HTR-8/SVneo (cell line): ENCODE results near the gene PCDHB1.

ENCODE experiments used
- DNase-seq: peaks from one replicate; pipeline ENCODE4 v3.0.0; 2011; ENCODE audit warnings: low spot score, mixed read lengths; ENCODE audit not compliant: insufficient read length
- FAIRE-seq: peaks from 2 replicates; lab custom pipeline; 2011; peaks lifted over from hg19 to GRCh38; lab: Jason Lieb, UNC

Gene PCDHB1

GRCh38 chr5:141050622-141051520 is at the start of gene PCDHB1:
PCDHB1 (plus strand) TSS chr5:141051374; CDS start chr5:141051471, 97 bp downstream.
- no peak for DNase-seq
- FAIRE-seq, result no peak

- DNase-seq (peak; percentile 33), FAIRE-seq (no peak)
These were observed 49.7 kb upstream of the PCDHB1 start for GRCh38 chr5:141001446-141001843.

DNA sequence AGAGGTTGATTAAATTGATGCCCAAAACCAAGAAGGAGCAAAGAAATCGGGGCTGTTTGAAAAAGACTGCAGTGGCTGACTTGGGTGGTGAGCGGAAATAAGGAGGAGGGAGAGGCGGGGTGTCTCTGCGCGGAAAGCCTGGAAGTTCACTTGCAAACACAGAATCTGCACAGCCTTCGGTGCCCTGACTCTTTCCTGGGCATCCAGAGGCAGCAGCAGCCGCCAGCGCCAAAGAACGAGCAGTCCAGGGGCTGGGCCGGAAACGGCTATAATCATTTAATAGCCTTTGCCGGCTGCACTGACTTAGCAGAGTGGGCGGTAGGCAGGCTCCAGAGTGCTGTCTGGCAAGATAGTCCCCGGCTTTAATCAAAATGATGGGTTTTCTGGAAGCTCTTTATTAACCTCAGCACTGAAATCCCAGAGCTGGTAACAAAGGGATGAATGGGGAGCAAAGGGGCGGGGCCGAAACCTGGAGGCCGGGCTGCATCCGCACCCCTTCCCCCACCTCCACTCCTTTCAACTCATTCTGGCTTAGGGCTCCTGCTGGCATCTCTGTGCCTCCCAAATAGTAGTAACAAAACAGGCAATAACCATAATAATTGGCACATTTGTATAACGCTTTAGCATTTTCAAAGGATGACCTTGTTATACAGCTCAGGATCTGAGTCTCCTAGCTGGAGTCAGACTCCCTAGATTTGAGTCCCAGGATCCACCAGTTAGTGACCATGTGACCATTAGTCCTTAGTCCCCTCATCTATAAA is 49.1 kb upstream of the PCDHB1 start:
- FAIRE-seq (no peak), DNase-seq (peak; percentile 40)

DNA sequence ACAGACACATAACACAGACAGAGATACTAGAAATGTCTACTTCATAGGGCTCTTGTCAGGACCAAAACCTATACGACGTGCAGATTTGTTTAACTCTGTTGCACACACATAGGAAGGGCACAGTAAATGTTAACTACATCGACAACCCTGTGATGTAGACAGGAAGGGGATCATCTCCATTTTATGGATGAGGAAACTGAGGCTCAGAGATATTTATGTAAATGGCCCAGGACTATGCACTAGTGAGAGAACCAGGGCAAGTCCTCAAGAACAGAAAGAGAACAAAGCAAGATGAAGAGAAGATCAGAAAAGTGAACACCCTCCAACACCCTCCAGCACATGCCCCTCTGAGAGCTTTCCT is 48.6 kb upstream of the PCDHB1 start:
- no peak for DNase-seq
- no peak for FAIRE-seq

DNA sequence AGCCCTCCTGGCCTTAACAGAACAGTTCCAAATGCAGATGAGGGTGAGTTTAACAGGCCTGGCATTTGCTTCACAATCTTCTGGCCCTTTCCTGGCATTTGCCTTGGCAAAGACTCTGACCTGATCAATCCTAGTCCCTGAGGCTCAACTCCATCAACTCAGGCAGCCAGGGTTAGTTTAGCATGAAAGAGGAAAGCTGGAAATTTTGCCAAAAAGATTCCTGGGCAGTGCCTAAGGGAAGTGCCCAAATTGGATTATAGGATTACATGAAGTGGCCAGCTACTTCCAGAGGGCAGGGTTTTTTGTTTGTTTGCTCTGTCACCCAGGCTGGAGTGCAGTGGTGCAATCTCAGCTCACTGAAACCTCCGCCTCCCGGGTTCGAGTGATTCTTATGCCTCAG is 48.1 kb upstream of the PCDHB1 start:
- DNase-seq (no peak), FAIRE-seq (no peak)

DNA sequence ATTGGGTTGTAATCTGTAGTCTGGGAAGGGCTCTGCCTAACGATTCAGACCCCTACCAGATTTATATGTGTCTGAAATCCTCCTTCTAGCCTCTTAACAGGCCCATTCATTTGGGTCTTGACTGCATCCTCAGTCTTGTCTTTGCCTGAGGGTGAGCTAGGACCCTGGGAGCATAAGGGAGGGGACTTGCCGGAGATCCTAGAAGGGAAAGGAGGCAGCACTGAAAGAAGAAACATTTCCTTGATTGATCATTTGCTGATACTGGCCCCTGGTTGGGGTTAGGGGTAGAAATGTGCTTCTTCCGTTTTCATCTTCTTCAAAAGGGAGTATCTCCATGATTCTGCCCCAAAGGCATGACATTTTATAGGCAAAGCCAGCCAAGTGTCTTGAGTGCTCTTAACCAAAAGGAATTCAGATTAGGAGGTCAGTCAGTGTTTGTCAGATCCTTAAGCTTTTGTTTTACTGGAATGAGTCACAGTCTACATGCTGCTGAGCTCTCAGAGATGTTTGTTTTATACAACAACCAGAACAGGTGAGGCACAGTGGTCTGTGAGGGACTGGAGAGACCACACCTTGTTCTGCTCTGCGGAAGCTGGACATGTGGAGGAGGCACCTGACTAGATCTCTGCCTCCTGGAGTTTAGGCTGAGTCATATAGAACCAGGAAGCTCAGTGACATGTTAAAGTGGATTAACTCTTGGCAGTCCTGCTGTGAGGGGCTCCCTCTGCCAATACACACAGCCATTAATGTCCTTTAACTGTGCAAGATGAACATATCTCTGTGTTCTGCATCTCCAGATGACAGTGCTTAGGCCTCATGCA is 47.2 kb upstream of the PCDHB1 start:
- FAIRE-seq, result no peak
- DNase-seq, result peak; percentile 37

- DNase-seq (no peak), FAIRE-seq (no peak)
These were observed 43.4 kb upstream of the PCDHB1 start for GRCh38 chr5:141007791-141008190.

GRCh38 chr5:141010047-141010793 is 41.0 kb upstream of the PCDHB1 start:
- DNase-seq (no peak), FAIRE-seq (no peak)

DNA sequence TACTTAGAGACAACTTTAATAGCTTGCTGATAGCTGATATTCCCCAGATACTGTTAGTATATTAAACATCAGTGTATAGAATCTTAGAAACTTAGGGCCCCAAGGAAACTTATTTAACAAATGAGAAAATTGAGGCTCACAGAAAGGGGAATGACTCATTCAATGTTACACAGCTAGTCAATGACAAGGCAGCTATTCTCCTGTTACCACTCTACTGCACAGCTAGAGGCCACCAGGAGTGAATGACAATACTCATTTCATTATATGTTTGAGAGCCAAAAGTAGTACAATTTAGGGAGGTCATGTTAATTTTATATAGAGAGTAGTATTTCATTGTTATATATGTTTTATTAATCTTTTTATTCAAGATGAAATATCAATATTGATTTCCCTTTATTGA is 33.2 kb upstream of the PCDHB1 start:
- DNase-seq, result no peak
- no peak for FAIRE-seq

DNA sequence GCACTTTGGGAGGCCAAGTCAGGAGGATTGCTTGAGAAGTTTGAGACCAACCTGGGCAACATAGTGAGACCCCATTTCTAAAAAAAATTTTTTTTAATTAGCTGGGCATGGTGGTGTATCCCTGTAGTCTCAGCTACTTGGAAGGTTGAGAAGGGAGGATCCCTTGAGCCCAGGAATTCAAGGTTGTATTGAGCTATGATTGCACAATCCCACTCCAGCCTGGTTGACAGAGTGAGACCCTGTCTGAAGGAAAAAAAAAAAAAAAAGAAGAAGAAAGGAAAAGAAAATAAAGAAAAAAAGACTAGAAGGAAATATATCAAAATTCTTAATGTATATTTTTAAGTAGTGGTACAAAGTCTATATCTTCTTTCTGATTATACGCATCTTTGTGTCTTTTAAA is 28.8 kb upstream of the PCDHB1 start:
- DNase-seq (no peak), FAIRE-seq (no peak)

GRCh38 chr5:141031006-141031405 is 20.2 kb upstream of the PCDHB1 start:
- no peak for DNase-seq
- FAIRE-seq, result no peak

- DNase-seq (no peak), FAIRE-seq (no peak)
These were observed 18.5 kb upstream of the PCDHB1 start for GRCh38 chr5:141032626-141033025.

DNA sequence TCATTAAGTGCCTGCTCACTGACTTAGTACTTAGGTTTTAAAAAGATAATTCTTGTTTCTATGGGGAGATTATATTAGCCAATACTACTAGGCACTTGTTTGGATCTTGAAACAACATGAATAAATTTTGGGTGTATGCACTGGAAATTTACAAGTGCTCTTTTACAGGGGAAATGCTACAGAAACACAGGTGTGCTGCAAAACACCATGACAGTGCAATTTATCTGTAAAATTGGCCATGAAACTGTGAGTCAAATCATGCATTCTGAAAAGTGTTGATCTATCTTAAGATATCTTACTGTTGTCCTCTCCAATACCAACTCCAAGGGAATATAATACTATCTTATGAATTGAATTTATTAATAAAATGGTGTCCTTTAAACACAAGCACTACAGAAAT is 12.1 kb upstream of the PCDHB1 start:
- FAIRE-seq, result no peak
- DNase-seq, result no peak

DNA sequence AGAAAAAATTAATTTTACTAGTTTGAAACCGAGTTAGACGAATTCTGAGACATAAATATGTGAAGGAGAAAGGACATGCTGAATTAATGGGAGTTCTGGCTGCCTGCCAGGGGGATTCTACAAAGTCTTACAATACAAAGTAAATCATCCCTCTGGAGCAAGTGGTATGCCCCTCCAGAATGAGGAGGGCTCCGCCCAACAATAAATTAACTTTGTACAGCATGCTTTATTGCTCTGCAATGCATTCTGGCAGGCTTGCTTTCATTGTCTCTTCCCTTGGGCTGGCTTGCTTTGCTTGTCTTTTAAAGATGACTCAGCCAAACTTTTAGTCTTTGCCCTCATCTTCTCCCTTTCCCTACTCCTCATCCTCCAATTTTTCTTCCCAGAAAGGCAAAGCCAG is 11.7 kb upstream of the PCDHB1 start:
- no peak for DNase-seq

DNA sequence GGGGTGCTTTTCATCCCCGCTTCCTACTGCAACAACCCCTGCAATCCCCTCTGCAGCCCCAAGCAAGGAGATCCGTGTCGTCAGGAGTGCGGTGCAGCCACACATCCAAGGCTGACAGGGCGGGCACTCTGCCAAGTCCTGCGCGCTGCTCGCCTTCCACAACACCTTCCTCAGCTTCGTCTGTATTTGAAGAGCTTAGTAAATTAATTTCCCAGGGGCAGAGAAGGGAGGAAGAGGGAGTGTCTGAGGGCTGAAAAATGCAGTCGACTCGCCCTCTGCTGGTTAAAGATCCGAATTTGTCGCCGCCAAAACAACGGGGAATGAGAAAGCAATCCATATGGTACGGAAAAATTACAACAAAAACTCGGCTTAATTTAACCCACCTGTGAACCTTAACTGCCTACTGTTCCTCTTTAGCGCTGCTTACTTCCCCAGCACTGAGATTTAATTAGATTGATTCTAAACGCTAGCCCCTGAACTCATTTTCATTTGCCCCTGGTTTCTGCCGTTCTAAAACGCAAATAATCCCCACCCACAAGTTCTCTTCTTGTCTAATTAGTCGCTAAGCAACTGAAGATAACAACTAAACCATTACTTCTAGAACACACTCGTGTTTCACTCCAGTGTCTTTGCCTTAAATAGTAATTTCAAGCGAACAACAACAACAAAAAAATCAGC is 10.9 kb upstream of the PCDHB1 start:
- FAIRE-seq, result no peak
- peak; percentile 45 for DNase-seq

More for the DNA sequence above, 11.7 kb upstream of the PCDHB1 start:
- no peak for FAIRE-seq

- peak; percentile 91 for FAIRE-seq
- peak; percentile 84 for DNase-seq
These were observed 10.3 kb upstream of the PCDHB1 start for GRCh38 chr5:141040771-141041426.

- DNase-seq (no peak), FAIRE-seq (no peak)
These were observed 9.8 kb upstream of the PCDHB1 start for GRCh38 chr5:141041427-141041785.

DNA sequence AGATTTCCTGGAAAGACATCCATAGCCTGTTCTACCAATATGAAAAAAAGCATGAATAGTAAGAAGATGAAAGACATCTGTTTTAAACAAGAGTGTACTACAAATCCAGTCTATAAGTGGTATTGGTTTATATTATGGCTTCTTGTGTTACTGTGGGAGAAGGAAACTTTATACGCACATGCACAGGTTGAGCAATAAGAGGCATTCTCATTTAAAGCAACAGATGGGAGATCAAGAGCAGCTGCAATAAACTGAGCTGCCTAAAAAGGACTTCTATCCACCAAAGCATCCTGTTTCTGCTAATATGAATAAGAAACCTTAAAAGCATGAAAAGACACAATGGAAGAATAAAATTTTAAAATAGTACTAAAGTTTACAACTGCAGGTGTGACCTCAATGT is 8.6 kb upstream of the PCDHB1 start:
- DNase-seq (no peak), FAIRE-seq (no peak)

- FAIRE-seq (no peak), DNase-seq (no peak)
These were observed 320 bp downstream of the PCDHB1 start for GRCh38 chr5:141051521-141051866.
